Mesothelial cell of epicardium (in vitro differentiated cells): ENCODE data around the gene VEGFC. TPM values are rescaled to one million over a fixed set of nuclear protein-coding genes. Genes with fewer than 3 reads are reported as not detected.

Experiments used
- DNase-seq, 2 experiments: peaks; one replicate each; pipeline ENCODE4 v3.0.0; 2021; ENCODE audit warnings: low spot score in 2 of 2; ENCODE audit not compliant: unreplicated experiment in 2 of 2
- H3K27ac Mint-ChIP-seq: 2 replicates; pipeline ENCODE4 v1.8.0; 2021; ENCODE audit warnings: mixed read lengths
- H3K27me3 Mint-ChIP-seq: 2 replicates; pipeline ENCODE4 v1.8.0; 2021; ENCODE audit warnings: low read depth, mixed read lengths
- H3K36me3 Mint-ChIP-seq: 2 replicates; pipeline ENCODE4 v1.8.0; 2021; ENCODE audit warnings: mixed read lengths
- H3K4me1 Mint-ChIP-seq: 2 replicates; pipeline ENCODE4 v1.8.0; 2021; ENCODE audit warnings: mixed read lengths
- H3K4me3 Mint-ChIP-seq: 2 replicates; pipeline ENCODE4 v1.8.0; 2021; ENCODE audit warnings: mild to moderate bottlenecking, moderate library complexity, mixed read lengths
- H3K9me3 Mint-ChIP-seq: 2 replicates; pipeline ENCODE4 v1.8.0; 2021; ENCODE audit warnings: mixed read lengths
- CTCF ChIP-seq: fragments of 200-600 bp; sonication (generic); IDR thresholded peaks from one replicate; pipeline ENCODE4 v1.5.0; 2021; ENCODE audit warnings: antibody characterized with exemption; ENCODE audit not compliant: unreplicated experiment
- total RNA-seq: library from RNA; stranded (reverse); gene quantifications from 3 replicates; pipeline ENCODE4 v1.2.1, GENCODE V29; 2021

VEGFC gene
- total RNA-seq, 1 donor from 2014 or later, result 2.4 TPM

- Mint-ChIP-seq H3K4me3 (no peak overlapping the region), H3K9me3 (peaks cover 15% of the 10 kb centered on the region), H3K36me3 (no peaks in the 10 kb centered on the region), H3K27me3 (peaks cover 2% of the 10 kb centered on the region), H3K4me1 (no peaks in the 10 kb centered on the region), H3K27ac (no peak overlapping the region)
- DNase-seq, result no peak
- TF ChIP-seq CTCF, result no peak
Measured at GRCh38 chr4:176806778-176807375, 14.2 kb upstream of the VEGFC start.

- Mint-ChIP-seq H3K4me3 (no peak overlapping the region), H3K9me3 (peaks cover 15% of the 10 kb centered on the region), H3K27me3 (peaks cover 2% of the 10 kb centered on the region), H3K4me1 (no peaks in the 10 kb centered on the region), H3K36me3 (no peaks in the 10 kb centered on the region), H3K27ac (no peak overlapping the region)
- no peak for TF ChIP-seq CTCF
- DNase-seq, result no peak
Measured at GRCh38 chr4:176805155-176805554, 12.4 kb upstream of the VEGFC start.

- H3K27me3 Mint-ChIP-seq, result peaks cover 29% of the 10 kb centered on the region
- DNase-seq, result no peak
- H3K4me3 Mint-ChIP-seq, result no peak overlapping the region
- no peak for TF ChIP-seq CTCF
- no peaks in the 10 kb centered on the region for H3K4me1 Mint-ChIP-seq
- H3K27ac Mint-ChIP-seq, result no peak overlapping the region
- no peaks in the 10 kb centered on the region for H3K36me3 Mint-ChIP-seq
- no peaks in the 10 kb centered on the region for H3K9me3 Mint-ChIP-seq
Measured at GRCh38 chr4:176800891-176801534, 8.3 kb upstream of the VEGFC start.

- Mint-ChIP-seq H3K9me3 (no peaks in the 10 kb centered on the region), H3K4me1 (no peaks in the 10 kb centered on the region), H3K27me3 (peaks cover 35% of the 10 kb centered on the region), H3K36me3 (no peaks in the 10 kb centered on the region), H3K4me3 (no peak overlapping the region), H3K27ac (no peak overlapping the region)
- no peak for TF ChIP-seq CTCF
- no peak for DNase-seq
Measured at GRCh38 chr4:176799653-176800052, 6.9 kb upstream of the VEGFC start.

- H3K36me3 Mint-ChIP-seq, result no peaks in the 10 kb centered on the region
- no peak for TF ChIP-seq CTCF
- H3K27ac Mint-ChIP-seq, result no peak overlapping the region
- no peak overlapping the region for H3K4me3 Mint-ChIP-seq
- H3K4me1 Mint-ChIP-seq, result no peaks in the 10 kb centered on the region
- H3K9me3 Mint-ChIP-seq, result no peaks in the 10 kb centered on the region
- peaks cover 45% of the 10 kb centered on the region for H3K27me3 Mint-ChIP-seq
- no peak for DNase-seq
Measured at GRCh38 chr4:176798540-176798939, 5.8 kb upstream of the VEGFC start.
